ENCODE measurements around the gene CEACAM4.

GRCh38 chr19:41627966-41628675 lies 1.2 kb upstream of the CEACAM4 start:
- no peak for TF ChIP-seq CTCF (IDR thresholded peaks at IDR 0.05; ENCODE audit: control extremely low read depth in 1 of 3, insufficient read depth in 1 of 3, low read depth in 1 of 3, low read length in 3 of 3)
- TF ChIP-seq POLR2AphosphoS5 (IDR thresholded peaks at IDR 0.05; ENCODE audit: low read depth, low read length), result no peak
- no peak for TF ChIP-seq CTBP2 (IDR thresholded peaks at IDR 0.05; ENCODE audit: borderline replicate concordance, insufficient read depth, insufficient read length, low read length)
- no peak for TF ChIP-seq POLR2A (IDR thresholded peaks at IDR 0.05; ENCODE audit: control extremely low read depth in 1 of 2, low read depth in 2 of 2, low read length in 2 of 2)
- no peak for TF ChIP-seq EGR1 (IDR thresholded peaks at IDR 0.05; ENCODE audit: borderline replicate concordance, low read depth, low read length)
- TF ChIP-seq USF2 (IDR thresholded peaks at IDR 0.05; ENCODE audit: low read length), result no peak
- TF ChIP-seq BACH1 (IDR thresholded peaks at IDR 0.05; ENCODE audit: low read length), result no peak
- no peak for TF ChIP-seq EZH2 (IDR thresholded peaks at IDR 0.05; ENCODE audit: low read depth, low read length, severe bottlenecking)
- no peak for TF ChIP-seq SIN3A (conservative IDR thresholded peaks at IDR 0.05 in 1 of 2, IDR thresholded peaks at IDR 0.05 in 1 of 2; ENCODE audit: low read depth in 1 of 2, low read length in 2 of 2)
